ENCODE data around the gene EDC4. TPM values are rescaled to one million over a fixed set of nuclear protein-coding genes. Genes with fewer than 3 reads are reported as not detected.
"Not testable (repeated sequence)": the region's sequence is repeated elsewhere in the genome, so short reads cannot be mapped to it uniquely, and the experiment has no call there.

EDC4 gene, protein sequence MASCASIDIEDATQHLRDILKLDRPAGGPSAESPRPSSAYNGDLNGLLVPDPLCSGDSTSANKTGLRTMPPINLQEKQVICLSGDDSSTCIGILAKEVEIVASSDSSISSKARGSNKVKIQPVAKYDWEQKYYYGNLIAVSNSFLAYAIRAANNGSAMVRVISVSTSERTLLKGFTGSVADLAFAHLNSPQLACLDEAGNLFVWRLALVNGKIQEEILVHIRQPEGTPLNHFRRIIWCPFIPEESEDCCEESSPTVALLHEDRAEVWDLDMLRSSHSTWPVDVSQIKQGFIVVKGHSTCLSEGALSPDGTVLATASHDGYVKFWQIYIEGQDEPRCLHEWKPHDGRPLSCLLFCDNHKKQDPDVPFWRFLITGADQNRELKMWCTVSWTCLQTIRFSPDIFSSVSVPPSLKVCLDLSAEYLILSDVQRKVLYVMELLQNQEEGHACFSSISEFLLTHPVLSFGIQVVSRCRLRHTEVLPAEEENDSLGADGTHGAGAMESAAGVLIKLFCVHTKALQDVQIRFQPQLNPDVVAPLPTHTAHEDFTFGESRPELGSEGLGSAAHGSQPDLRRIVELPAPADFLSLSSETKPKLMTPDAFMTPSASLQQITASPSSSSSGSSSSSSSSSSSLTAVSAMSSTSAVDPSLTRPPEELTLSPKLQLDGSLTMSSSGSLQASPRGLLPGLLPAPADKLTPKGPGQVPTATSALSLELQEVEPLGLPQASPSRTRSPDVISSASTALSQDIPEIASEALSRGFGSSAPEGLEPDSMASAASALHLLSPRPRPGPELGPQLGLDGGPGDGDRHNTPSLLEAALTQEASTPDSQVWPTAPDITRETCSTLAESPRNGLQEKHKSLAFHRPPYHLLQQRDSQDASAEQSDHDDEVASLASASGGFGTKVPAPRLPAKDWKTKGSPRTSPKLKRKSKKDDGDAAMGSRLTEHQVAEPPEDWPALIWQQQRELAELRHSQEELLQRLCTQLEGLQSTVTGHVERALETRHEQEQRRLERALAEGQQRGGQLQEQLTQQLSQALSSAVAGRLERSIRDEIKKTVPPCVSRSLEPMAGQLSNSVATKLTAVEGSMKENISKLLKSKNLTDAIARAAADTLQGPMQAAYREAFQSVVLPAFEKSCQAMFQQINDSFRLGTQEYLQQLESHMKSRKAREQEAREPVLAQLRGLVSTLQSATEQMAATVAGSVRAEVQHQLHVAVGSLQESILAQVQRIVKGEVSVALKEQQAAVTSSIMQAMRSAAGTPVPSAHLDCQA (N-terminal part only)
- 79.0 TPM for total RNA-seq (ENCODE audit: insufficient read depth, low replicate concordance)

DNA sequence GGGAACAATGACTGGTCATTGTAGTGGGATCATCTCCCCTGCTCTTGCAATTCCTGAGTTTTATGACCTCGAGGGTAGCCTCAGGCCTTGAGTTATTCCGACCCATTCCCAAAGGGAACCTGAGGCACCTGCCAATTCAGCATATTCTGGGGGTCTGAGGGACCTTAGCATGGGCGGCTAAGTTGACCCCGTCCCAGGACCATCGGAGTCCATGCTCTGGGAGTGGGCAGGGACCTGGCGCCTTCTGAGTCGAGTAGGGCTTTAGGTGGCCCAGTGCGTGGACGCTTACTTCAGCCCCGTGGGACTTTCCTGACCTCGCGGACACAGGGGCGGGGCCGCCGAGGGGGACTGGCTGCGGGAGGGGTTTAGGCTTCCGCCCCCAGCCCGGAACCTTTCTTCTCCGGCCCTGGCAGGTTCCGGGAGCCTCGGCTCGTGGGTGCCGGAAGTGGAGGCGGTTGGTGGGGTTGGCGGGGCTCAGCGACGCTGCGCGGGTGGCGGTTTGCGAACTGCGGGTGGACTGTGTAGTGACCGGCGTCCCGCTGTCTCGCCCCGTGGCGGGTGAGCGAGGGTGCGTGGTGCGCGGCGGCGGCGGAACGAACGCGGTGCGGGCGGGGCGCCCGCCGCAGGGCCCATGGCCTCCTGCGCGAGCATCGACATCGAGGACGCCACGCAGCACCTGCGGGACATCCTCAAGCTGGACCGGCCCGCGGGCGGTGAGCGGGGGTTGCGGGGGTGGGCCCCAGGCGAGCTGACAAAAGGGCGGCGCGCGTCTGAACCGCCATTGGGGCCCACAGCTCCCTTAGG lies at the start of gene EDC4:
EDC4 (plus strand) TSS at position 422 of the 804 bp plus-strand sequence; CDS start at position 632, 210 bp downstream.
- DNase-seq (ENCODE audit: low spot score) = peak; percentile 75

DNA sequence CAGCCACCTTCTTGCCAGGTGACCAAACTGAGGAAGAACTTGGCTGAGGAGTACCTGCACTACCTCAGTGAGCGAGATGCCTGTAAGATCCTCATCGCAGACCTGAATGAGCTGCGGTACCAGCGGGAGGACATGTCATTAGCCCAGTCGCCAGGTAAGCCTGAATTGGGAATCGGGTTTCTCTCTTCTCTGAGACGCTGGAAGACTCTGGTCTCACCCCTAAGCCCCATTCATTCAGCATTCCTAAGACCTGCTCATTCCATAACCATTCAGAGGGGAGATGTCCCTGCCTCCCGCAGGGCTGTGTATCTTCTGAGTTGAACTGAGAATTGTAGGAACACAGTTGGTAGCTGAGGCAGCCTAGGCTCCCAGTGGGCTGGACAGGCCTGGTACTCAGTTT lies 47.7 kb upstream of the EDC4 start:
- DNase-seq (ENCODE audit: low spot score) = no peak

DNA sequence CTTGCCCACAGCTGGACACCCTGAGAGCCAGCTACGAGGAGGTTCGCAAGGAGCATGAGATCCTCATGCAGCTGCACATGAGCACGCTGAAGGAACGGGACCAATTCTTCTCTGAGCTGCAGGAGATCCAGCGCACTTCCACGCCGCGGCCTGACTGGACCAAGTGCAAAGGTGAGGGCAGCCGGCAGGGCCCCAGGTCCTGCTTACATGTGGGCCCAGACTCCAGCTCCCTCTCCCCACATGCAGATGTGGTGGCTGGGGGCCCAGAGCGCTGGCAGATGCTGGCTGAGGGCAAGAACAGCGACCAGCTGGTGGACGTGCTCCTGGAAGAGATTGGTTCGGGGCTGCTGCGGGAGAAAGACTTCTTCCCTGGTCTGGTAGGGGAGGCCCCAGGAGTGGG lies 46.9 kb upstream of the EDC4 start:
- DNase-seq (ENCODE audit: low spot score) = no peak

DNA sequence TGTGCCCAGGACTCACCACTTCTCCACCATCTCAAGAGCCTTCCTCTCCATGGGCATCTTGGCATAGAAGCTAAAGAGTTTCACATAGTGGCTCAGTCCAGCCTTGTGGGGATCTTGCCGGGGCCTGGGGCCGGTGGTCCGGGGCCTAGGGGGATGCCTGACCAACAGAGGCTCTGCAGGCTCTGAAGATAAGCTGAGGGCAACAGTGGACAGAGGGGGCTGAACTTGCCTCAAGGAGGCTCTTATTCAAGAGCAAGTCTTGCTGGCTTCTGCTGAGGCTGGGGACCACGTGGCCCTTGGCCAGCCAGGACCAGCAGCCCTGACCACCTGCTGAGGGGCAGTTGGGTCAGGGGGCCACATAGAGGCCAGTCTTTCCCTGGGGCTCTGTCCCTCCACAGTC lies 44.2 kb upstream of the EDC4 start:
- DNase-seq (ENCODE audit: low spot score) = no peak

DNA sequence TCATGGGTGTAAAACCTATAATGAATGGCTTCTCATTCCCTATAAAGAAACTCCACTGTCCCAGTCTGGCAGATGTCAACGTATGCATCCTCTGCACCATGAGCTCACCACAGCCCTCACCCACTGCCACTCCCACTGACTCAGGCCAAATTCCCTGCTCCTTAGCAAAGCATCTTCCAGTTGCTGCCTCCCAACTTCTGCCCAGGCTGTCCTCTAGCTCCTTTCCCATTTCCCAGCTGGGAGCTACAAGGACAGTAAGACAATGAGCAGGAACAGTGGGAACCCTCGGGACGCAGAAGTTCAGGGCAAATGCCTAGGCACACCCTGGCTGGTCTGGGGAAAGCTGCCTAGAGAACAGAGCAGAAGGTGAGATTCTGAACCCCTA lies 39.8 kb upstream of the EDC4 start:
- peak; percentile 68 for DNase-seq (ENCODE audit: low spot score)

DNA sequence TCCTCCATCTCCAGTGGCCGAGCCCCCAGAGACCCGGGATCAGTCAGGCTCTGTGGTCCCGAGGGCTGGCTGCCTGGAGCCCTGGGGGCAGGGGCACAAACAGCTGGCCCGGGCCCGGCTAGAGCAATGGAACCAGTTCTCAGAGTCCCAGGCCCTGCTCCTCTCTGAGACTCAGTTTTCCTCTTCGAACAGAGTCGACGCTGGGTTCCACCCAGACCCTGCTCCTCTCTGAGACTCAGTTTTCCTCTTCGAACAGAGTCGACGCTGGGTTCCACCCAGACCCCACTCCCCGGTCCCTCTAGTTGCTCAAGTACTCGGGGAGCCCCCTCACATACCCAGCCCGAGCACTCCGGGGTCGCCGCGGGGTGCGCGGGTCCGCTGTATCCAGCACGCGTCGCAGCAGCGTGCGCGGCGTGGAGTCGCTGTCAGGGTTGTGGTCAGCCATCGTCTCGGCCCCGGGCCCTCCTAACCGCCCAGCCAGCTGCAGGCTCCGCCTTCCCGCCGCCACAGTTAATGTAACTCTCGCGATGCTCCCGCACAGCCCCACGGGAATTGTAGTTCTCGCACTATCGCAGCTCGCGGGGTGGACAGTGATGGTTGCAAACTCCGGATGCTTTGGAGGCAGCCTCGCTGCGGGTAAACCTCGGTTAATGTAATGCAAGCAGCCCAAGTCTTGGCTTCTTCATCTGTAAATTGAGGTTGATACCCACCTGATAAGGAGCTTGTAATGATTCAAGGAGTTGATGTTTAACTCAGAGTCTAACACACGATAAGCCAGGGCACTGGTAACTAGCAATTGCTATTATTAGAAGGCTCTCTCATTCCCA lies 39.2 kb upstream of the EDC4 start:
- peak; percentile 96 for DNase-seq (ENCODE audit: low spot score)

DNA sequence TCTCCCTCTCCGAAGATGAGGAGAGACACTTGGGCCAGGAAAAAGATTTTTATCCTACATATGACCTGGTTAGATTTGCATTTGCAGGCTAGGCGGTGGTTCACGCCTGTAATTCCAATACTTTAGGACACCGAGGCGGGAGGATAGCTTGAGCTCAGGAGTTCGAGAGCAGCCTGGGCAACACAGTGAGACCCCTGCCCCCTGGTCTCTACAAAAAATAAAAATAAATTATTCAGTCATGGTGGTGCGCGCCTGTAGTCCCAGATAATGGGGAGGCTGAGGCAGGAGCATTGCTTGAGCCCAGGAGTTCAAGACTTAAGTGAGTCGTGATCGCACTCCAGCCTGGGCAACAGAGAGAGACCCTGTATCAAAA lies 38.6 kb upstream of the EDC4 start:
- no peak for DNase-seq (ENCODE audit: low spot score)

DNA sequence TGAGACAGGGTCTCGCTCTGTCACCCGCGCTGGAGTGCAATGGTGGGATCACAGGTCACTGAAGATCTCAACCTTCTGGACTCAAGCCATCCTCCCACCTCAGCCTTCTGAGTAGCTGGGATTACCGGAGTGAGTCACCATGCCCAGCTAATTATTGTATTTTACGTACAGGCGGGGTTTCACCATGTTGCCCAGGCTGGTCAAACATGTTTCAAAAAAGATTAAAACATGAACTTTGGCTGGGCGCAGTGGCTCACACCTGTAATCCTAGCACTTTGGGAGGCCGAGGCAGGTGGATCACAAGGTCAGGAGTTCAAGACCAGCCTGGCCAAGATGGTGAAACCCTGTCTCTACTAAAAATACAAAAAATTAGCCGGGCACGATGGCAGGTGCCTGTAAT lies 35.7 kb upstream of the EDC4 start:
- DNase-seq (ENCODE audit: low spot score) = not testable (repeated sequence)

DNA sequence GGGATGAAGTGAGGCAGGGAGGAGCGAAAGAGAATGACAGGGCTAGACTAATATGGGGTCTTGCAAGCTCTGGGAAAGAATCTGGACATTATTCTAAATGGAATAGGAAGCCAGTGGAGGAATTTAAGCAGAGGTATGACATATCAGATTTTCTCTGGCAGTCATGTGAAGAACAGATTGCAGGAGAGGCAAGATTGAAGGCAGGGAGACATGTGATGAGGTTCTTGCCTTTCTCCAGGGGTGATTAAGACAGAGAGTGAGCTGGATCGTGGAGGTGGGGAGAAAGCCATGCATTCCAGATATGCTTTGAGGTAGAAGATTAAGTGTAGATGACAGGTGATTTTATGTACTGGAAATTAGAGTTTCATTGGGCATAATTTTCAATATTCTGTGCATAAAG lies 35.0 kb upstream of the EDC4 start:
- no peak for DNase-seq (ENCODE audit: low spot score)

DNA sequence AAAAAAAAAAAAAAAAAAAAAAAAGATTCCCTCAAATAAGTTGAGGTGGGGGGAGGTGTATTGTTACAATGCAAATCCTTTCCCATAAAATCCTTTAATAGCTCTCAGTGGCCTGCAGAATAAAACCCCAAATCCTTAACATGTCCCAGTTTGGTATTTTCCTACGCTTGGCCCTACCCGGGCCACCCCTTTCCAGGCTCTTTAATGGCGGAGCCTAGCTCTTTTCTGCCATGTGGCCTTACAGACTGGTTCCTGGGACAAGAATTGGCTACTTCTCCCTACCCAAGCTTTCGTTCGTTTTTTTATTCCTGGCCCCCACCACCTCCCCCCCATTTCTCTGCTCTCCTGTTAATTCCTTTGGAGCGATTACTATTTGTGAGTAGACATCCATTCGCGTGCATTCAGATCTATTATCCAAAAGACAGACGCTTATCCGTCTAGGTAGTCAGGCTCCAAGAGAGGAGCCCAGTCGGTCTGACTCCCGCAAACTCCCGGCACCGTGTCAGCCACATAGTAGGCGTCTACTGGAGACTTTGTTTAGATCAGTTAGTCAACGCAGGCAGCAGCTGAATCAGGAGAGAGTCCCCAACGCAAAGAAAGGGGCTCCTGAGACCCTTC lies 31.5 kb upstream of the EDC4 start:
- DNase-seq (ENCODE audit: low spot score) = no peak

DNA sequence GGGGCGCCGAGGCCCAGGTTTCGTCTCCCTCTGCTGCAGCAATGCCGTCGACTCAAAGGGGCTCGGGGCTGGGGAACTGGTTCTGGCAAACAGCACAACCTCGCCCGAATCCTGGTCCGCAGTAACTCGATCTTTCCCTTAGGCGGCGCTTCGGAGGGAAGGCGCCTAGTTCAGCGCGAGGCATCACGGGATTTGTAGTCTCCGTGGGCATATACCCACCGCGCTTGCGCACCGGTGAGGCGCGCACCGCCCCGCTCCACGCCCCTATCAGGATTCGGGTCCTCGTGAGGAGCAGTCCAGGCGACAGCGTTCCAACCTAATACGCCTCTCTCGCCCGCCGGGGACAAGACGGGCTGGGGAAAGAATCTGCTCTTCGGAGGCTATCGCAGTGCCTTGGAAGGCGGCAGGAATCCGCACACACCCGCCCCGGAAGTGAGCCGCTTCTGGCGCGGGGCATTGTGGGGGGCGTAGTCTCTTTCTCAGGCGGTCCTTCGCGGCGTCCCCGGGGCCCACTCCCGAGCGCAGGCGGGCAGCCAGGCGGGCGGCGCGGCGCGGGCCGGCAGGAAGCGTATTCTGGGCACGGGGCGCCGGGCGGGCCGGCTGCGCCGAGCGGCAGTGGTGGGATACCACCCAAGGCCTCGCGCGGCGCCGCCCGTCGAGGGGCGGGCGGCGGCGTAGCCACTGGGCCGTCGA lies 30.9 kb upstream of the EDC4 start, which contains the start of gene THAP11:
THAP11 (plus strand) TSS at position 505 of the 693 bp plus-strand sequence. CDS start 235 bp downstream, outside the sequence.
- DNase-seq (ENCODE audit: low spot score) = peak; percentile 99

DNA sequence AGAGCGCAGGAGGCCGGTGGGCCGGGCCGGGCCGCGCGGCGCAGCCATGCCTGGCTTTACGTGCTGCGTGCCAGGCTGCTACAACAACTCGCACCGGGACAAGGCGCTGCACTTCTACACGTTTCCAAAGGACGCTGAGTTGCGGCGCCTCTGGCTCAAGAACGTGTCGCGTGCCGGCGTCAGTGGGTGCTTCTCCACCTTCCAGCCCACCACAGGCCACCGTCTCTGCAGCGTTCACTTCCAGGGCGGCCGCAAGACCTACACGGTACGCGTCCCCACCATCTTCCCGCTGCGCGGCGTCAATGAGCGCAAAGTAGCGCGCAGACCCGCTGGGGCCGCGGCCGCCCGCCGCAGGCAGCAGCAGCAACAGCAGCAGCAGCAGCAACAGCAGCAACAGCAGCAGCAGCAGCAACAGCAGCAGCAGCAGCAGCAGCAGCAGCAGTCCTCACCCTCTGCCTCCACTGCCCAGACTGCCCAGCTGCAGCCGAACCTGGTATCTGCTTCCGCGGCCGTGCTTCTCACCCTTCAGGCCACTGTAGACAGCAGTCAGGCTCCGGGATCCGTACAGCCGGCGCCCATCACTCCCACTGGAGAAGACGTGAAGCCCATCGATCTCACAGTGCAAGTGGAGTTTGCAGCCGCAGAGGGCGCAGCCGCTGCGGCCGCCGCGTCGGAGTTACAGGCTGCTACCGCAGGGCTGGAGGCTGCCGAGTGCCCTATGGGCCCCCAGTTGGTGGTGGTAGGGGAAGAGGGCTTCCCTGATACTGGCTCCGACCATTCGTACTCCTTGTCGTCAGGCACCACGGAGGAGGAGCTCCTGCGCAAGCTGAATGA lies 30.1 kb upstream of the EDC4 start:
- peak; percentile 50 for DNase-seq (ENCODE audit: low spot score)

DNA sequence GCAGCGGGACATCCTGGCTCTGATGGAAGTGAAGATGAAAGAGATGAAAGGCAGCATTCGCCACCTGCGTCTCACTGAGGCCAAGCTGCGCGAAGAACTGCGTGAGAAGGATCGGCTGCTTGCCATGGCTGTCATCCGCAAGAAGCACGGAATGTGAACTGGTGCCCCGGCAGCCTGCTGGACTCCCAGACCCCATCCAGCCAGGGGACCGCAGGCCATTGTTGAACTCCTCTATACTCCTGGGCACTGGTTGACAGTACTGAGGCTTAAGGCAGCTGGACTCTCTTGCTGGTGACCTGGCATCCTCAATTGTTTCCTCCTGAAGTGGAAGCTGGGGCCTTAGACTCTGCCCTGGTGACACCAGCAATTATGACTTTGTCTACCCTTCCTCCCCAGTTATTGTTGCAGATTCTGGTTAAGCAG lies 29.5 kb upstream of the EDC4 start:
- no peak for DNase-seq (ENCODE audit: low spot score)

DNA sequence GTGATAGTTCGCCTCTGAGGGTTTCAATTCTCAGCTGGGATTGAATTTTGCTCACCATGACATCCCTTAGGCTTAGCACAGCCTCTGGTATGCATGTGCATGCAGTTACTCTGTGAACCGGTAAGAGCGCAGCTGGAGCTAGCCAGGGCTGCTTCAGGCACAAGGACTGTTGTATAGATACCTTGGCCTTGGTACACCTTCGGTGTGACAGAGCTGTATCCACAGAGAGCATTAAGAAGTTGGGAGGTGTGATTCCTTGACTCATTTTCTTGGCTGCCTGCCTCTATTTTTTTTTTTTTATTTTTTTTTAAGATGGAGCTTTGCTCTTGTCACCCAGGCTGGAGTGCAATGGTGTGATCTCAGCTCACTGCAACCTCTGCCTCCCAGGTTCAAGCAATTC lies 28.4 kb upstream of the EDC4 start:
- DNase-seq (ENCODE audit: low spot score) = no peak

DNA sequence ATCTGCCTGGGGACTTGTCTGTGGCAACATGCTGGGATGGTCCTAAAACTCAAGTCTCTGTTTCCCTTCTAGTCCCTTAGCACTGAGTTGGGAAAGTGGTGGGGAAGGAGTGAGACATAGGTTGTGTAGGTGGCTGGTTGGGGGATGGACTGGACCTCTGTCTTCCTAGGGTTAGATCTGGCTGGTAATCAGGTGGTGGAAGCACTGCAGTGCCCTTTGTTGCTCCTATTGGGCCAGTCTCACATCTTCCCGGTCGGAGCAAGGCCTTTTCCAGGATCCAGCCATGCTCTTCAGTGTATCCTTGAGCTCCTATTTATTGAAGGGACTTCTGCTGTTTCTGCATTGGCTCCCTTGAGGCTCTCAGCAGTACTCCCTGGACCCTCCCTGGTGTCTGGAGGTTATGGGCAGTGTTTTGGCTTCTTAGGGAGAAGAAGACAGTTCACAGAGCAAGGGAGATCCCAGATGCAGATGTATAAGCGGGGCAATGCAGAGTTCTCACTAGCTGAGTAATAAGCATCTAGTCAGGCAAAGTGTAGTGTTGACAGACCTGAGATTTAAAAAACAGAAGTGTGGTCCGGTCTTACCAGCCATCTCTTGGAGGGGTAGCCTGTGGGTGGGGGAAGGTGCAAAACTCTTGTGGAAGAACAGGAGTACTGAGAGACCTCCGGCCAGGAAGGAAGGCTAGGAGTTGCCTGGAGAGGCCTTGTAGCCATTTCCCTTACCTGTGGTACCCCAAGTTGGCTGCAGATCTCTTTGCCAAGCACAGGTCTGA lies 27.4 kb upstream of the EDC4 start:
- DNase-seq (ENCODE audit: low spot score) = no peak

DNA sequence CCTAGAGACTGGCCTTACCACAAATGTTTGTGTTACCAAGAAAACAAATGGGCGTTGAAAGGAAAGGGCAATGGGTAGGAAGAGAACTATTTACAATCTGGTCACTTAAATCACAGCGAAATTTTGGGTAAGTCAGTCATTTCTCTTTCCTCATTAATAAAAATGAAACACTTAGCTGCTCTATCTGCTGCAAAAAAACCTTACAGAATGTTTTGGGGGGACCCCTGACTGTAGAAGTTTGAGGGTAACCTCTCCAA lies 26.9 kb upstream of the EDC4 start:
- no peak for DNase-seq (ENCODE audit: low spot score)

DNA sequence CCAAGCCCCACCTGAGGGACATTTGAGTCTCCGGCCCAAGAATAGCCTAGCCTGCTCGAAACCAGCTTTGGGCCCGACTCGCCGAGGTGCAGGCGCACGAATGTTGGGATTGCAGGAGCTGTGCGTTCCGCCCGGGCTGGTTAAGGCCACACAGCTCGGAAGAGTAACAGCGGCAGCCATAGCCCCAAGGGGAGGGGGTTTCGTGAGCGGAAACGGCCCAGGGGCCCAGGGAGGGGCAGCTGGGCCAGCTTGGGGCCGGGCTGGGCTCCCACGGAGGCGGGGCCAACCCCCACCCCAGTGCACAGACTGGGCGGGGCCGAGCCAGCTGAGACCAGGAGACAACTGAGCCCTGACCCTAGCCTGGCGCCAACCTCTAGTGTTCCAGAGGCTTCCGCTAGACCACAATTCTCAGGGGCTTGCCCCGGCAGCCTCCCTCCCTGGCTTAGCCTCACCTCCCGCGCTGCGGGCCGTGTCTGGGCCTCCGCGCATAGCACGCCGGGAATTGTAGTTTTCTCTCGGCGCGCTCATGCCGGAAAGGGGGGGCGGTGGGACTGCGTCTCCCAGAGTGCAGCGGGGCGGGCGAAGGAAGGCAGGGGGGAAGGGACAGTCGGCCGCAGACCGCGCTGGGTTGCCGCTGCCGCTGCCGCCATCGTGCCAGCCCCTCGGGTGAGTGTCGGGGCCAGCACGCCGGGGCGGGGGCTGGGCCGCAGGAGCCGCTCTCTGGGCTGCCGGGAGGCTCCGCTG lies 26.4 kb upstream of the EDC4 start, which contains the start of gene NUTF2:
NUTF2 (plus strand) TSS at position 614 of the 744 bp plus-strand sequence. CDS start 18,198 bp downstream, outside the sequence.
- DNase-seq (ENCODE audit: low spot score) = peak; percentile 99

Measured in umbilical cord (tissue), 2 donors.